ENCODE results near the gene PSMG3. TPM values are rescaled to one million over a fixed set of nuclear protein-coding genes. Genes with fewer than 3 reads are reported as not detected.

The PSMG3 gene
- total and polyA plus RNA-seq, 2 experiments from 2014 or later, result 28.3 to 84.8 TPM

DNA sequence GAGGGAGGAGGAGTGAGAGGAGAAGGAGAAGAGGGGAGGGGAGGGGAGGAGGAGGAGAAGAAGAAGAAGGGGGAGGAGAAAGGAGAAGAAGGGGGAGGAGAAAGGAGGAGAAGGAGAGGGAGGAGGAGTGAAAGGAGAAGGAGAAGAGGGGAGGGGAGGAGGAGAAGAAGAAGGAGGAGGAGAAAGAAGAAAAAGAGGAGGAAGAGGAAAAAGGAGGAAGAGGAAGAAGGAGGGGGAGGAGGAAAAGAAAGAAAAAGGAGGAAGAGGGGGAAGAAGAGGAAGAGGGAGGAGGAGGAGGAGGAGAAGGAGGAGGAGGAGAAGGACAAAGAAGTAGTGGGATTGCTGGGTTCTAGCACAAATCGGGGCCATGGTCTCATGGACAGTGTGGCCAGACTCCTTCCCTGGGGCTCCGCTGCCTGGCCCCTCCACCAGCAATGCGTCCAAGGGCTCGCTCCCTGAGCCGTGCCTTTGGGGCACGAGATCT is 43.5 kb downstream of the PSMG3 start (continued):
- TF ChIP-seq, protein P1, sequence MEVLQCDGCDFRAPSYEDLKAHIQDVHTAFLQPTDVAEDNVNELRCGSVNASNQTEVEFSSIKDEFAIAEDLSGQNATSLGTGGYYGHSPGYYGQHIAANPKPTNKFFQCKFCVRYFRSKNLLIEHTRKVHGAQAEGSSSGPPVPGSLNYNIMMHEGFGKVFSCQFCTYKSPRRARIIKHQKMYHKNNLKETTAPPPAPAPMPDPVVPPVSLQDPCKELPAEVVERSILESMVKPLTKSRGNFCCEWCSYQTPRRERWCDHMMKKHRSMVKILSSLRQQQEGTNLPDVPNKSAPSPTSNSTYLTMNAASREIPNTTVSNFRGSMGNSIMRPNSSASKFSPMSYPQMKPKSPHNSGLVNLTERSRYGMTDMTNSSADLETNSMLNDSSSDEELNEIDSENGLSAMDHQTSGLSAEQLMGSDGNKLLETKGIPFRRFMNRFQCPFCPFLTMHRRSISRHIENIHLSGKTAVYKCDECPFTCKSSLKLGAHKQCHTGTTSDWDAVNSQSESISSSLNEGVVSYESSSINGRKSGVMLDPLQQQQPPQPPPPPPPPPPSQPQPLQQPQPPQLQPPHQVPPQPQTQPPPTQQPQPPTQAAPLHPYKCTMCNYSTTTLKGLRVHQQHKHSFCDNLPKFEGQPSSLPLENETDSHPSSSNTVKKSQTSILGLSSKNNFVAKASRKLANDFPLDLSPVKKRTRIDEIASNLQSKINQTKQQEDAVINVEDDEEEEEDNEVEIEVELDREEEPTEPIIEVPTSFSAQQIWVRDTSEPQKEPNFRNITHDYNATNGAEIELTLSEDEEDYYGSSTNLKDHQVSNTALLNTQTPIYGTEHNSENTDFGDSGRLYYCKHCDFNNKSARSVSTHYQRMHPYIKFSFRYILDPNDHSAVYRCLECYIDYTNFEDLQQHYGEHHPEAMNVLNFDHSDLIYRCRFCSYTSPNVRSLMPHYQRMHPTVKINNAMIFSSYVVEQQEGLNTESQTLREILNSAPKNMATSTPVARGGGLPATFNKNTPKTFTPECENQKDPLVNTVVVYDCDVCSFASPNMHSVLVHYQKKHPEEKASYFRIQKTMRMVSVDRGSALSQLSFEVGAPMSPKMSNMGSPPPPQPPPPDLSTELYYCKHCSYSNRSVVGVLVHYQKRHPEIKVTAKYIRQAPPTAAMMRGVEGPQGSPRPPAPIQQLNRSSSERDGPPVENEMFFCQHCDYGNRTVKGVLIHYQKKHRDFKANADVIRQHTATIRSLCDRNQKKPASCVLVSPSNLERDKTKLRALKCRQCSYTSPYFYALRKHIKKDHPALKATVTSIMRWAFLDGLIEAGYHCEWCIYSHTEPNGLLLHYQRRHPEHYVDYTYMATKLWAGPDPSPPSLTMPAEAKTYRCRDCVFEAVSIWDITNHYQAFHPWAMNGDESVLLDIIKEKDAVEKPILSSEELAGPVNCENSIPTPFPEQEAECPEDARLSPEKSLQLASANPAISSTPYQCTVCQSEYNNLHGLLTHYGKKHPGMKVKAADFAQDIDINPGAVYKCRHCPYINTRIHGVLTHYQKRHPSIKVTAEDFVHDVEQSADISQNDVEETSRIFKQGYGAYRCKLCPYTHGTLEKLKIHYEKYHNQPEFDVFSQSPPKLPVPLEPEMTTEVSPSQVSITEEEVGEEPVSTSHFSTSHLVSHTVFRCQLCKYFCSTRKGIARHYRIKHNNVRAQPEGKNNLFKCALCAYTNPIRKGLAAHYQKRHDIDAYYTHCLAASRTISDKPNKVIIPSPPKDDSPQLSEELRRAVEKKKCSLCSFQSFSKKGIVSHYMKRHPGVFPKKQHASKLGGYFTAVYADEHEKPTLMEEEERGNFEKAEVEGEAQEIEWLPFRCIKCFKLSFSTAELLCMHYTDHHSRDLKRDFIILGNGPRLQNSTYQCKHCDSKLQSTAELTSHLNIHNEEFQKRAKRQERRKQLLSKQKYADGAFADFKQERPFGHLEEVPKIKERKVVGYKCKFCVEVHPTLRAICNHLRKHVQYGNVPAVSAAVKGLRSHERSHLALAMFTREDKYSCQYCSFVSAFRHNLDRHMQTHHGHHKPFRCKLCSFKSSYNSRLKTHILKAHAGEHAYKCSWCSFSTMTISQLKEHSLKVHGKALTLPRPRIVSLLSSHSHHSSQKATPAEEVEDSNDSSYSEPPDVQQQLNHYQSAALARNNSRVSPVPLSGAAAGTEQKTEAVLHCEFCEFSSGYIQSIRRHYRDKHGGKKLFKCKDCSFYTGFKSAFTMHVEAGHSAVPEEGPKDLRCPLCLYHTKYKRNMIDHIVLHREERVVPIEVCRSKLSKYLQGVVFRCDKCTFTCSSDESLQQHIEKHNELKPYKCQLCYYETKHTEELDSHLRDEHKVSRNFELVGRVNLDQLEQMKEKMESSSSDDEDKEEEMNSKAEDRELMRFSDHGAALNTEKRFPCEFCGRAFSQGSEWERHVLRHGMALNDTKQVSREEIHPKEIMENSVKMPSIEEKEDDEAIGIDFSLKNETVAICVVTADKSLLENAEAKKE (CRISPR knock-in tag; IDR thresholded peaks at IDR 0.05), result no peak
- TF ChIP-seq, protein P2, sequence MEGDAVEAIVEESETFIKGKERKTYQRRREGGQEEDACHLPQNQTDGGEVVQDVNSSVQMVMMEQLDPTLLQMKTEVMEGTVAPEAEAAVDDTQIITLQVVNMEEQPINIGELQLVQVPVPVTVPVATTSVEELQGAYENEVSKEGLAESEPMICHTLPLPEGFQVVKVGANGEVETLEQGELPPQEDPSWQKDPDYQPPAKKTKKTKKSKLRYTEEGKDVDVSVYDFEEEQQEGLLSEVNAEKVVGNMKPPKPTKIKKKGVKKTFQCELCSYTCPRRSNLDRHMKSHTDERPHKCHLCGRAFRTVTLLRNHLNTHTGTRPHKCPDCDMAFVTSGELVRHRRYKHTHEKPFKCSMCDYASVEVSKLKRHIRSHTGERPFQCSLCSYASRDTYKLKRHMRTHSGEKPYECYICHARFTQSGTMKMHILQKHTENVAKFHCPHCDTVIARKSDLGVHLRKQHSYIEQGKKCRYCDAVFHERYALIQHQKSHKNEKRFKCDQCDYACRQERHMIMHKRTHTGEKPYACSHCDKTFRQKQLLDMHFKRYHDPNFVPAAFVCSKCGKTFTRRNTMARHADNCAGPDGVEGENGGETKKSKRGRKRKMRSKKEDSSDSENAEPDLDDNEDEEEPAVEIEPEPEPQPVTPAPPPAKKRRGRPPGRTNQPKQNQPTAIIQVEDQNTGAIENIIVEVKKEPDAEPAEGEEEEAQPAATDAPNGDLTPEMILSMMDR (conservative IDR thresholded peaks at IDR 0.05; ENCODE audit: low read depth in 2 of 2), result no peak
- no peak for TF ChIP-seq JUNB (IDR thresholded peaks at IDR 0.05; ENCODE audit: unreplicated experiment)
- TF ChIP-seq CREB1 (CRISPR knock-in tag; IDR thresholded peaks at IDR 0.05; ENCODE audit: low read depth), result no peak
- TF ChIP-seq, protein P3, sequence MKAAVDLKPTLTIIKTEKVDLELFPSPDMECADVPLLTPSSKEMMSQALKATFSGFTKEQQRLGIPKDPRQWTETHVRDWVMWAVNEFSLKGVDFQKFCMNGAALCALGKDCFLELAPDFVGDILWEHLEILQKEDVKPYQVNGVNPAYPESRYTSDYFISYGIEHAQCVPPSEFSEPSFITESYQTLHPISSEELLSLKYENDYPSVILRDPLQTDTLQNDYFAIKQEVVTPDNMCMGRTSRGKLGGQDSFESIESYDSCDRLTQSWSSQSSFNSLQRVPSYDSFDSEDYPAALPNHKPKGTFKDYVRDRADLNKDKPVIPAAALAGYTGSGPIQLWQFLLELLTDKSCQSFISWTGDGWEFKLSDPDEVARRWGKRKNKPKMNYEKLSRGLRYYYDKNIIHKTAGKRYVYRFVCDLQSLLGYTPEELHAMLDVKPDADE (IDR thresholded peaks at IDR 0.05), result no peak
- TF ChIP-seq STAT1 (IDR thresholded peaks at IDR 0.05; ENCODE audit: unreplicated experiment), result no peak

DNA sequence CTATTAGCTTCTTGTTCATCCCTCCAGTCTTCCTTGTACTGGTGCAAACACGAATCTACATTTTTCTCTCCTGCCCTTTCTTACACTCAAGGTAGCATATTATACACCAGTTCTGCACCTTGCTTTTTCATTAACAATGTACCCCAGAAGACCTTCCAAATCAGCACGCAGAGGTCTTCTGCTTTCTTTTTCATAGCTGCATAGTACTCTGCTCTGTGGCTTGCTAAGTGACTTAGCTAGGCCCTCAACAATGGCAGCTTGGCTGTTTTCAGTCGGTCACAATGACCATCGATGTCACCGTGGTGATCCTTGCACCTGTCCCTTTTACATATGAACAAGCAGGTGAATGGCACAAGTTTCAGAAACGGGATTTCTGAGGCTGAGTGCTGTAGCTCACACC is 44.4 kb downstream of the PSMG3 start:
- no peaks in the 10 kb centered on the region for H3K9me3 Mint-ChIP-seq
- no peak overlapping the region for H3K27ac Mint-ChIP-seq

More for the DNA sequence above, 44.4 kb downstream of the PSMG3 start:
- peaks cover 16% of the 10 kb centered on the region for H3K27me3 Mint-ChIP-seq (ENCODE audit: insufficient read depth, low read depth, poor library complexity)
- Histone ChIP-seq H3K9me2 (ENCODE audit: insufficient read depth) (no peaks in the 10 kb centered on the region), H3F3A (replicated peaks; ENCODE audit: low read depth) (no peaks in the 10 kb centered on the region), H2AFZ (no peak overlapping the region), H3K27ac (ENCODE audit: low read depth) (no peak overlapping the region), H3K4me1 (ENCODE audit: insufficient read depth) (no peaks in the 10 kb centered on the region; the same call in 1 of the 2 replicates), H3K27me3 (ENCODE audit: insufficient read depth) (no peaks in the 10 kb centered on the region), H4K20me1 (replicated peaks; ENCODE audit: insufficient read depth) (no peaks in the 10 kb centered on the region), H3K4me3 (no peak overlapping the region), H3K36me3 (ENCODE audit: insufficient read depth) (no peaks in the 10 kb centered on the region), H3K79me2 (replicated peaks; ENCODE audit: insufficient read depth) (no peaks in the 10 kb centered on the region; the same call in 1 of the 2 replicates), H3K4me2 (no peak overlapping the region)
- ATAC-seq, result no peak
- TF ChIP-seq EZH2 (IDR thresholded peaks at IDR 0.05; ENCODE audit: low read depth, unreplicated experiment), result no peak
- TF ChIP-seq STAT1 (IDR thresholded peaks at IDR 0.05; ENCODE audit: unreplicated experiment), result no peak
- no peak for TF ChIP-seq JUNB (IDR thresholded peaks at IDR 0.05; ENCODE audit: unreplicated experiment)
- TF ChIP-seq CREB1 (CRISPR knock-in tag; IDR thresholded peaks at IDR 0.05; ENCODE audit: low read depth), result no peak
- TF ChIP-seq, protein P4, sequence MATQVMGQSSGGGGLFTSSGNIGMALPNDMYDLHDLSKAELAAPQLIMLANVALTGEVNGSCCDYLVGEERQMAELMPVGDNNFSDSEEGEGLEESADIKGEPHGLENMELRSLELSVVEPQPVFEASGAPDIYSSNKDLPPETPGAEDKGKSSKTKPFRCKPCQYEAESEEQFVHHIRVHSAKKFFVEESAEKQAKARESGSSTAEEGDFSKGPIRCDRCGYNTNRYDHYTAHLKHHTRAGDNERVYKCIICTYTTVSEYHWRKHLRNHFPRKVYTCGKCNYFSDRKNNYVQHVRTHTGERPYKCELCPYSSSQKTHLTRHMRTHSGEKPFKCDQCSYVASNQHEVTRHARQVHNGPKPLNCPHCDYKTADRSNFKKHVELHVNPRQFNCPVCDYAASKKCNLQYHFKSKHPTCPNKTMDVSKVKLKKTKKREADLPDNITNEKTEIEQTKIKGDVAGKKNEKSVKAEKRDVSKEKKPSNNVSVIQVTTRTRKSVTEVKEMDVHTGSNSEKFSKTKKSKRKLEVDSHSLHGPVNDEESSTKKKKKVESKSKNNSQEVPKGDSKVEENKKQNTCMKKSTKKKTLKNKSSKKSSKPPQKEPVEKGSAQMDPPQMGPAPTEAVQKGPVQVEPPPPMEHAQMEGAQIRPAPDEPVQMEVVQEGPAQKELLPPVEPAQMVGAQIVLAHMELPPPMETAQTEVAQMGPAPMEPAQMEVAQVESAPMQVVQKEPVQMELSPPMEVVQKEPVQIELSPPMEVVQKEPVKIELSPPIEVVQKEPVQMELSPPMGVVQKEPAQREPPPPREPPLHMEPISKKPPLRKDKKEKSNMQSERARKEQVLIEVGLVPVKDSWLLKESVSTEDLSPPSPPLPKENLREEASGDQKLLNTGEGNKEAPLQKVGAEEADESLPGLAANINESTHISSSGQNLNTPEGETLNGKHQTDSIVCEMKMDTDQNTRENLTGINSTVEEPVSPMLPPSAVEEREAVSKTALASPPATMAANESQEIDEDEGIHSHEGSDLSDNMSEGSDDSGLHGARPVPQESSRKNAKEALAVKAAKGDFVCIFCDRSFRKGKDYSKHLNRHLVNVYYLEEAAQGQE (IDR thresholded peaks at IDR 0.05; ENCODE audit: unreplicated experiment), result no peak
- no peak overlapping the region for H3K4me3 Mint-ChIP-seq
- DNase-seq (ENCODE audit: low spot score), result no peak
- peaks cover 10% of the 10 kb centered on the region for H3K4me1 Mint-ChIP-seq
- no peaks in the 10 kb centered on the region for H3K36me3 Mint-ChIP-seq (ENCODE audit: low read depth)
